HepG2 (cell line): ENCODE measurements around the gene DOCK1. TPM values are rescaled to one million over a fixed set of nuclear protein-coding genes. Genes with fewer than 3 reads are reported as not detected.
"Not testable (repeated sequence)": the region's sequence is repeated elsewhere in the genome, so short reads cannot be mapped to it uniquely, and the experiment has no call there.

Experiments used
- ATAC-seq: fragments of 200-7000 bp; cut with Tn5 transposase; 3 replicates; pipeline ENCODE4 v1.9.1; 2020; ENCODE audit warnings: mild to moderate bottlenecking, moderate library complexity
- BruUV-seq: library from RNA; stranded (reverse); fragments of 400-500 nt; replicated peaks from 2 replicates; lab custom pipeline; 2021; lab: Mats Ljungman, UMichigan
- CTCF ChIA-PET: fragments of 300-600 bp; formaldehyde crosslinking; extraction: SDS; loops from one replicate; lab custom pipeline; 2021; ENCODE audit warnings: low total read pairs, inconsistent platforms, low intra/inter-chr PET ratio; lab: Yijun Ruan, JAX
- POLR2A ChIA-PET: fragments of 350-600 bp; sonication (Branson Sonifier 250); formaldehyde crosslinking; loops from one replicate; lab custom pipeline; 2020; ENCODE audit warnings: antibody characterized with exemption, inconsistent platforms; lab: Yijun Ruan, JAX
- DNase-seq: peaks from one replicate; pipeline ENCODE4 v3.0.0-alpha.2; 2015; ENCODE audit warnings: low spot score
- FAIRE-seq: peaks from 3 replicates; lab custom pipeline; 2011; peaks lifted over from hg19 to GRCh38; lab: Jason Lieb, UNC
- H2AFZ ChIP-seq: one replicate; pipeline ENCODE4 v1.6.1; 2011; ENCODE audit warnings: low read length, inconsistent platforms
- H3K27ac ChIP-seq: fragments of 300-600 bp; 3 replicates; pipeline ENCODE4 v1.8.0; 2011; ENCODE audit warnings: mixed run types, mild to moderate bottlenecking, mixed read lengths, low read length, inconsistent platforms; ENCODE audit not compliant: insufficient read depth; ENCODE audit errors: extremely low read length
- H3K27me3 ChIP-seq, 2 experiments: fragments of 200-600 bp in 1 of 2; 2 replicates in 1 of 2; 3 replicates in 1 of 2; pipeline versions ENCODE4 v1.6.0 to v1.8.0; 2011; ENCODE audit warnings: low read length in 2 of 2, mild to moderate bottlenecking in 2 of 2, moderate library complexity in 2 of 2, inconsistent platforms in 1 of 2; ENCODE audit not compliant: insufficient read depth in 2 of 2, control insufficient read depth in 1 of 2
- H3K36me3 ChIP-seq, 2 experiments: fragments of 200-600 bp in 1 of 2; replicated peaks in 1 of 2; 2 replicates in 1 of 2; 3 replicates in 1 of 2; pipeline versions ENCODE4 v1.5.1 to v1.8.0; 2011; ENCODE audit warnings: low read length in 2 of 2, inconsistent platforms in 1 of 2; ENCODE audit not compliant: insufficient read depth in 2 of 2, control insufficient read depth in 1 of 2
- H3K4me1 ChIP-seq: 2 replicates; pipeline ENCODE4 v1.5.1; 2012; ENCODE audit warnings: low read length, inconsistent platforms; ENCODE audit not compliant: insufficient read depth
- H3K4me2 ChIP-seq: 2 replicates; pipeline ENCODE4 v1.6.0; 2011; ENCODE audit warnings: low read depth, low read length, inconsistent platforms
- H3K4me3 ChIP-seq, 3 experiments: fragments of 200-600 bp in 1 of 3; sonication (generic), shearing (Covaris generic) in 1 of 3; replicated peaks in 1 of 3; 2 replicates each; pipeline ENCODE4 v1.5.1; 2011 to 2016; ENCODE audit warnings: low read length in 3 of 3, inconsistent platforms in 2 of 3, low read depth in 2 of 3, mild to moderate bottlenecking in 2 of 3, control low read depth in 1 of 3, mixed read lengths in 1 of 3; ENCODE audit not compliant: insufficient read depth in 1 of 3
- H3K79me2 ChIP-seq: one replicate; pipeline ENCODE4 v1.6.1; 2011; ENCODE audit warnings: low read length, inconsistent platforms; ENCODE audit not compliant: insufficient read depth
- H3K9ac ChIP-seq: 2 replicates; pipeline ENCODE4 v1.6.0; 2011; ENCODE audit warnings: mild to moderate bottlenecking, low read depth, low read length, inconsistent platforms; ENCODE audit not compliant: insufficient read depth
- H3K9me3 ChIP-seq: 2 replicates; pipeline ENCODE4 v1.5.1; 2012; ENCODE audit warnings: mild to moderate bottlenecking, low read length
- H4K20me1 ChIP-seq: 2 replicates; pipeline ENCODE4 v1.6.0; 2011; ENCODE audit warnings: inconsistent platforms, mild to moderate bottlenecking, low read length, moderate library complexity; ENCODE audit not compliant: insufficient read depth
- DPF2 ChIP-seq: sonication (generic); formaldehyde crosslinking; IDR thresholded peaks from 2 replicates; pipeline ENCODE4 v1.4.0; 2020; ENCODE audit warnings: mild to moderate bottlenecking, low read depth, missing genetic modification reagents, borderline replicate concordance
- MED8 ChIP-seq: sonication (generic); formaldehyde crosslinking; IDR thresholded peaks from 2 replicates; pipeline ENCODE4 v1.8.1; 2023; ENCODE audit warnings: mild to moderate bottlenecking, missing genetic modification reagents; ENCODE audit not compliant: insufficient replicate concordance
- SALL2 ChIP-seq: sonication (generic); formaldehyde crosslinking; IDR thresholded peaks from 2 replicates; pipeline ENCODE4 v1.8.1; 2023; ENCODE audit warnings: mild to moderate bottlenecking, missing genetic modification reagents, inconsistent platforms
- WIZ ChIP-seq: sonication (generic); formaldehyde crosslinking; IDR thresholded peaks from 2 replicates; pipeline ENCODE4 v1.5.1; 2020; ENCODE audit warnings: mild to moderate bottlenecking, missing genetic modification reagents
- ZNF749 ChIP-seq: sonication (generic); formaldehyde crosslinking; IDR thresholded peaks from 2 replicates; pipeline ENCODE4 v1.8.0; 2022; ENCODE audit warnings: mild to moderate bottlenecking, missing genetic modification reagents, moderate library complexity, borderline replicate concordance
- ZNF766 ChIP-seq: sonication (generic); formaldehyde crosslinking; IDR thresholded peaks from 2 replicates; pipeline ENCODE4 v1.5.0; 2020; ENCODE audit warnings: missing genetic modification reagents, borderline replicate concordance
- WGBS: methylation state at CpG from one replicate; pipeline ENCODE4 v1.1.6; 2017; ENCODE audit warnings: low lambda C conversion rate; 5-methylcytosine and 5-hydroxymethylcytosine counted together
- in situ Hi-C: cut with HindIII; loops from 2 replicates; pipeline ENCODE4 v1.10.0; 2017; ENCODE audit warnings: low pct_unique_long_range_greater_than_20kb; ENCODE audit not compliant: extremely low pct_ligation_motif_present
- intact Hi-C: fragments of 100-400 bp; cut with micrococcal nuclease; formaldehyde crosslinking; loops from one replicate; pipeline ENCODE4 v1.10.0; 2022; ENCODE audit not compliant: unreplicated experiment
- polyA plus RNA-seq, 8 experiments: library from polyadenylated mRNA; depleted of rRNA in 3 of 8; stranded (reverse) in 7 of 8; unstranded in 1 of 8; fragments of >200 nt; fragmentation: Illumina TruSeq in 4 of 8; extraction: Trizol in 4 of 8; gene quantifications; 2 replicates each; pipeline versions ENCODE4 v1.2.1 to v1.2.3, GENCODE V29; 2011 to 2016; ENCODE audit warnings: low read depth in 4 of 8, missing spikeins in 1 of 8, mixed read lengths in 1 of 8; ENCODE audit not compliant: insufficient read depth in 1 of 8
- total RNA-seq, 5 experiments: library from RNA; depleted of rRNA; stranded (reverse); fragments of >200 nt; fragmentation: Illumina TruSeq; extraction: Trizol; gene quantifications; 2 replicates each; pipeline ENCODE4 v1.2.3, GENCODE V29; 2016; ENCODE audit warnings: low read depth in 1 of 5
- TF ChIP-seq, protein P1 (sequence below): IDR thresholded peaks from 2 replicates; pipeline ENCODE4 v1.6.1; 2012; ENCODE audit warnings: low read depth, low read length, improper control_type of control experiment
- TF ChIP-seq, protein P2 (sequence below): sonication (generic); formaldehyde crosslinking; IDR thresholded peaks from 2 replicates; pipeline ENCODE4 v1.8.0; 2022; ENCODE audit warnings: mild to moderate bottlenecking, missing genetic modification reagents, borderline replicate concordance
- TF ChIP-seq, protein P3 (sequence below): sonication (generic); formaldehyde crosslinking; IDR thresholded peaks from 2 replicates; pipeline ENCODE4 v1.8.1; 2023; ENCODE audit warnings: mild to moderate bottlenecking, missing genetic modification reagents, borderline replicate concordance
- TF ChIP-seq, protein P4 (sequence below): sonication (generic); formaldehyde crosslinking; IDR thresholded peaks from 2 replicates; pipeline ENCODE4 v1.4.0; 2020; ENCODE audit warnings: missing genetic modification reagents

The DOCK1 gene
- total and polyA plus RNA-seq, 2 of the 13 experiments (the other 11 are each of a cell fraction or from before 2014, with no cell fraction given), result 8.3 to 25.5 TPM

DNA sequence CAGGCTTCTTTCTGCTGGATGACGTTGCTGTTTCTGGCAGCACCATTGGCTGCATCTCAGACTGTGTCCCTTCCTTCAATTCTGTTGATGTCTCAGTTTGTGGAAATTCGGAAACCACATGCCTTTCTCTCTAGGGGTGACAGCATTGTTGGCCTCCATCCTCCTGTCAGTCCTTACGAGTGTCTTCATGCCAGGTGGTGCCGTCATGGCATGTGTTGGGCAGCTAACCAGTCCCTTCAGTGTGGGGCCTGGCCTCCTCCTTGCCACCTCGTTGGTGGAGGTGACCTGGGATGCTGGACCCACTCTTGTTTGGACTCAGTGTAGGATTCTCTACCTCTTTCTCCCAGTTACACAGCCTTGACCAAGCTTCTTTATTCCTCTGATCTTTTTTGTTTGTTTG is 402.8 kb downstream of the DOCK1 start:
- no peaks in the 10 kb centered on the region for H3K36me3 ChIP-seq
- no peaks in the 10 kb centered on the region for H3K9me3 ChIP-seq
- H4K20me1 ChIP-seq, result no peaks in the 10 kb centered on the region
- DNase-seq, result no peak
- TF ChIP-seq, protein P1, sequence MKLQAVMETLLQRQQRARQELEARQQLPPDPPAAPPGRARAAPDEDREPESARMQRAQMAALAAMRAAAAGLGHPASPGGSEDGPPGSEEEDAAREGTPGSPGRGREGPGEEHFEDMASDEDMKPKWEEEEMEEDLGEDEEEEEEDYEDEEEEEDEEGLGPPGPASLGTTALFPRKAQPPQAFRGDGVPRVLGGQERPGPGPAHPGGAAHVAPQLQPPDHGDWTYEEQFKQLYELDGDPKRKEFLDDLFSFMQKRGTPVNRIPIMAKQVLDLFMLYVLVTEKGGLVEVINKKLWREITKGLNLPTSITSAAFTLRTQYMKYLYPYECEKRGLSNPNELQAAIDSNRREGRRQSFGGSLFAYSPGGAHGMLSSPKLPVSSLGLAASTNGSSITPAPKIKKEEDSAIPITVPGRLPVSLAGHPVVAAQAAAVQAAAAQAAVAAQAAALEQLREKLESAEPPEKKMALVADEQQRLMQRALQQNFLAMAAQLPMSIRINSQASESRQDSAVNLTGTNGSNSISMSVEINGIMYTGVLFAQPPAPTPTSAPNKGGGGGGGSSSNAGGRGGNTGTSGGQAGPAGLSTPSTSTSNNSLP, result no peak
- TF ChIP-seq DPF2 (CRISPR knock-in tag) (no peak), ZNF749 (CRISPR knock-in tag) (no peak), SALL2 (CRISPR knock-in tag) (no peak), WIZ (CRISPR knock-in tag) (no peak), MED8 (CRISPR knock-in tag) (no peak), ZNF766 (CRISPR knock-in tag) (no peak)
- TF ChIP-seq, protein P2, sequence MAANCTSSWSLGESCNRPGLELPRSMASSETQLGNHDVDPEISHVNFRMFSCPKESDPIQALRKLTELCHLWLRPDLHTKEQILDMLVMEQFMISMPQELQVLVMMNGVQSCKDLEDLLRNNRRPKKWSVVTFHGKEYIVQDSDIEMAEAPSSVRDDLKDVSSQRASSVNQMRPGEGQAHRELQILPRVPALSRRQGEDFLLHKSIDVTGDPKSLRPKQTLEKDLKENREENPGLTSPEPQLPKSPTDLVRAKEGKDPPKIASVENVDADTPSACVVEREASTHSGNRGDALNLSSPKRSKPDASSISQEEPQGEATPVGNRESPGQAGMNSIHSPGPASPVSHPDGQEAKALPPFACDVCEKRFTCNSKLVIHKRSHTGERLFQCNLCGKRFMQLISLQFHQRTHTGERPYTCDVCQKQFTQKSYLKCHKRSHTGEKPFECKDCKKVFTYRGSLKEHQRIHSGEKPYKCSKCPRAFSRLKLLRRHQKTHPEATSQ, result no peak
- TF ChIP-seq, protein P3, sequence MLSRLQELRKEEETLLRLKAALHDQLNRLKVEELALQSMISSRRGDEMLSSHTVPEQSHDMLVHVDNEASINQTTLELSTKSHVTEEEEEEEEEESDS (CRISPR knock-in tag), result no peak
- TF ChIP-seq, protein P4, sequence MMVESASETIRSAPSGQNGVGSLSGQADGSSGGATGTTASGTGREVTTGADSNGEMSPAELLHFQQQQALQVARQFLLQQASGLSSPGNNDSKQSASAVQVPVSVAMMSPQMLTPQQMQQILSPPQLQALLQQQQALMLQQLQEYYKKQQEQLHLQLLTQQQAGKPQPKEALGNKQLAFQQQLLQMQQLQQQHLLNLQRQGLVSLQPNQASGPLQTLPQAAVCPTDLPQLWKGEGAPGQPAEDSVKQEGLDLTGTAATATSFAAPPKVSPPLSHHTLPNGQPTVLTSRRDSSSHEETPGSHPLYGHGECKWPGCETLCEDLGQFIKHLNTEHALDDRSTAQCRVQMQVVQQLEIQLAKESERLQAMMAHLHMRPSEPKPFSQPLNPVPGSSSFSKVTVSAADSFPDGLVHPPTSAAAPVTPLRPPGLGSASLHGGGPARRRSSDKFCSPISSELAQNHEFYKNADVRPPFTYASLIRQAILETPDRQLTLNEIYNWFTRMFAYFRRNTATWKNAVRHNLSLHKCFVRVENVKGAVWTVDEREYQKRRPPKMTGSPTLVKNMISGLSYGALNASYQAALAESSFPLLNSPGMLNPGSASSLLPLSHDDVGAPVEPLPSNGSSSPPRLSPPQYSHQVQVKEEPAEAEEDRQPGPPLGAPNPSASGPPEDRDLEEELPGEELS (CRISPR knock-in tag), result no peak
- TF ChIP-seq, all 625 proteins: peak for 0
- no peaks in the 10 kb centered on the region for H3K79me2 ChIP-seq
- no peaks in the 10 kb centered on the region for H3K27me3 ChIP-seq
- in situ Hi-C loops, result no loop called here
- H3K4me2 ChIP-seq, result no peak overlapping the region
- ATAC-seq, result no peak
- H3K9ac ChIP-seq, result no peak overlapping the region
- H3K4me1 ChIP-seq, result peaks cover 3% of the 10 kb centered on the region
- intact Hi-C loops, result no loop called here
- no peak overlapping the region for H3K4me3 ChIP-seq
- H2AFZ ChIP-seq, result no peak overlapping the region
- ChIA-PET POLR2A (no interaction called here), CTCF (no interaction called here)
- WGBS, result 97% methylated on average over 5 of the region's 5 CpGs
- FAIRE-seq, result no peak
- H3K27ac ChIP-seq, result no peak overlapping the region
- BruUV-seq, result no TSS peak

DNA sequence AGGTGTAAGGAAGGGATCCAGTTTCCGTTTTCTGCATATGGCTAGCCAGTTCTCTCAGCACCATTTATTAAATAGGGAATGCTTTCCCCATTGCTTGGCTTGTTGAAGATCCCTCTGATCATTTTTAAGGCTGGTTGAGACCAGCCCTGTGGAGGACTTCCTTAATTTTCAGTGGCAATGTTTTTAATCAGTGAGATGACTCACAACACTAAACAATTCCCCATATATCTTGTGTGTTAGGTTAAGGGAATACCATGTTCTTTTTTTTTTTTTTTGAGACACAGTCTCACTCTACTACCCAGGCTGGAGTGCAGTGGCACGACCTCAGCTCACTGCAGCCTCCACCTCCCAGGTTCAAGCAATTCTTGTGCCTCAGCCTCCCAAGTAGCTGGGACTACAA is 404.4 kb downstream of the DOCK1 start:
- 94% methylated on average over 2 of the region's 2 CpGs for WGBS
- FAIRE-seq, CTCF ChIA-PET, H3K4me2 ChIP-seq, H3K9me3 ChIP-seq, in situ Hi-C loops, H3K79me2 ChIP-seq, DNase-seq, ATAC-seq, H3K4me1 ChIP-seq, H4K20me1 ChIP-seq, H3K27ac ChIP-seq, POLR2A ChIA-PET, BruUV-seq, H3K27me3 ChIP-seq, H3K36me3 ChIP-seq, H2AFZ ChIP-seq, H3K4me3 ChIP-seq, H3K9ac ChIP-seq, intact Hi-C loops: not testable (repeated sequence)
